ENCODE measurements around the gene IL6R.
"Not testable (repeated sequence)": the region's sequence is repeated elsewhere in the genome, so short reads cannot be mapped to it uniquely, and the experiment has no call there.

Gene IL6R

DNA sequence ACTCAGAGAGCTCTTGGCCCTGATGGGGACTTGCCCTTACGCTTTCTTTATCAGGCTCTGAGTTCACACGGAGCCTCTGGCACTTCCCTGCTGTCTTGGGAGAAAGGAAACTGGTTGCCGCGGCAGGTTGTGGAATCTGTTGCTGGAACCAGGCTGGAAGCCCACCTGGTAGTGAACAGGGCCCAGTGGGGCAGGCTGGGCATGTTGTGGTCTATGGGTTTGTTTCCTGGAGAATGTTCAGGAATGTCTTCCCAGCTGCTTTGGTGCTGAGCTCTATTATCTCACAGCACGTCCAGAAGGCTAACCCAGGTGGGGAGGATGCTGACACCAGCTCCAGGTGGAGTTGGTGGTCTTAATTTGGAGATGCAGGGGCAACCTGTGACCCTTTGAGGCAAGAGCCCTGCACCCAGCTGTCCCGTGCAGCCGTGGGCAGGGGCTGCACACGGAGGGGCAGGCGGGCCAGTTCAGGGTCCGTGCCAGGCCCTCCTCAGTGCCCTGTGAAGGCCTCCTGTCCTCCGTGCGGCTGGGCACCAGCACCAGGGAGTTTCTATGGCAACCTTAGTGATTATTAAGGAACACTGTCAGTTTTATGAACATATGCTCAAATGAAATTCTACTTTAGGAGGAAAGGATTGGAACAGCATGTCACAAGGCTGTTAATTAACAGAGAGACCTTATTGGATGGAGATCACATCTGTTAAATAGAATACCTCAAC, 63.5 kb downstream of the IL6R start:
- Mint-ChIP-seq H3K4me1 (peaks cover 51% of the 10 kb centered on the region), H3K27ac (no peak overlapping the region), H3K36me3 (peaks cover 4% of the 10 kb centered on the region), H3K9me3 (no peaks in the 10 kb centered on the region), H3K4me3 (no peak overlapping the region)
- ATAC-seq (no peak), DNase-seq (ENCODE audit: low spot score in 2 of 2) (no peak)

DNA sequence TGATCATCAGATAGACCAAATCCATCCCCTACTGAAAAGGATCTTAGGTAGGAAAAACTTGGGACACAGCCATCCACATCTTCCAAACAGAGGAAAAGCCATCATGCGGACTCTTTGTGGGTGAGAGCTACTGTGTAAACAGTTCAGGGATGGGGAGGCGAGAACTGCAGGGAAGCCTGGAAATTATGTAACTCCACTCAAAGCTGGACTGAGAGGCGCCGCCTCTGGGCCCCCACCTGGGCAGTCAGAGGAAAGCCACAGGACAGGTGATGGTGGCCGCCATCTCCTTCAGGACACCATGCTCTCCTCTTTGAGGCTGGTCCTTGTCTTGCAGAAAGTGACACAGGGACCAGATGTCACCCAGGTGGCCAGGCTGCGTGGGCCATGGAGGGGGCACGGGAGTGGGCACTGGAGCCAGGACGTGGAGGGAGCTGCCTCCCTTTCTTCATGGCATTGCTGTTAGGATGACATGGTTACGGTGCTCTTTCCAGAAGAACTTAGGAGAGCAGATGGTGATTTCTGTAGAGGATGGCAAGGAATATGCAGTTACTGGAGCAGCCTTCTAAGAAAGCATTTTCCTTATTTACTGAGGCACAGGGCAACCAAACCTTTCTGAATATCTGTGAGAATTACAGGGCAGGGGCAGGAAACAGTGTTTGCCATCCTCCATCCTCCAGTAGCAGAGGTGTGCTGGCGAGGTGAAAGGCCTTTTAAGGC, 64.9 kb downstream of the IL6R start:
- no peak for ATAC-seq
- H3K4me1 Mint-ChIP-seq, result peaks cover 39% of the 10 kb centered on the region
- H3K9me3 Mint-ChIP-seq, result no peaks in the 10 kb centered on the region
- no peak overlapping the region for H3K4me3 Mint-ChIP-seq
- no peaks in the 10 kb centered on the region for H3K36me3 Mint-ChIP-seq
- no peak for DNase-seq (ENCODE audit: low spot score in 2 of 2)
- no peak overlapping the region for H3K27ac Mint-ChIP-seq

DNA sequence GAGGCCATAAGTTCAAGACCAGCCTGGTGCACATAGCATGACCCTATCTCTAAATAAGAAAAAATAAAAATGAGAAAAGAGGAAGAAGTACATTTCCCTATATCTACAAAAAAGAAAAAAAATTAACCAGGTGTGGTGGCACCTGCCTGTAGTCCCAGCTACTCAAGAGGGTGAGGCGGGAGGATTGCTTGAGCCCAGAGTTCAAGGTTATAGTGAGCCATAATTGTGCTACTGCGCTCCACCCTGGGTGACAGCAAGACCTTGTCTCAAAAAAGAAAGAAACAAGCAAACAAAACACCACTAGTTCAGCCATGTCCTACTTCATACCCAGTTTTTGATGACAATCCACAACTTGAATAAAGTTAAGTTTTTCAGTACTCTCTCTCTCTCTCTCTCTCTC, 66.2 kb downstream of the IL6R start:
- no peak for DNase-seq (ENCODE audit: low spot score in 2 of 2)
- no peak for ATAC-seq
- no peaks in the 10 kb centered on the region for H3K9me3 Mint-ChIP-seq
- H3K27ac Mint-ChIP-seq, result no peak overlapping the region
- no peak overlapping the region for H3K4me3 Mint-ChIP-seq
- H3K4me1 Mint-ChIP-seq, result peaks cover 28% of the 10 kb centered on the region
- no peaks in the 10 kb centered on the region for H3K36me3 Mint-ChIP-seq

DNA sequence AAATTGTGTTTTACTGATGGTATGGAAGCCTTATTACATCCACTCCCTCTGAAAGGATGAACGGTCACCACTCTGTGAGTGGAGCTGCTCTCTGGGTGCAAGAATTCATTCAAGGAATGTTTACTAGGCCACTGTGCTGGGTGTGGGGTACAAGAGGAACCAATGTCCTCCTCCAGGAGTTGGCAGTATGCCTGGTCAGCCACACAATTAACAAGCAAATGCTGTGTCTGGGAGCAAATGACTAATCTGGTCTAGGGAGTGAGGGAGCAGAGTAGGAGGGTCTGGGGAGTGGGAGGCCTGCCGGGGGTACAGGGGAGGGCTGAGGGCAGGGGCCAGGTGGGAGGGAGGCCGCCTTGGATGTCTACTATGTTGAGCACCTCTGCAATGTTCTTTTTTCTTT, 69.7 kb downstream of the IL6R start:
- ATAC-seq, result no peak
- H3K36me3 Mint-ChIP-seq, result no peaks in the 10 kb centered on the region
- DNase-seq (ENCODE audit: low spot score in 2 of 2), result no peak
- H3K9me3 Mint-ChIP-seq, result no peaks in the 10 kb centered on the region
- no peak overlapping the region for H3K4me3 Mint-ChIP-seq
- no peak overlapping the region for H3K27ac Mint-ChIP-seq
- no peaks in the 10 kb centered on the region for H3K4me1 Mint-ChIP-seq

DNA sequence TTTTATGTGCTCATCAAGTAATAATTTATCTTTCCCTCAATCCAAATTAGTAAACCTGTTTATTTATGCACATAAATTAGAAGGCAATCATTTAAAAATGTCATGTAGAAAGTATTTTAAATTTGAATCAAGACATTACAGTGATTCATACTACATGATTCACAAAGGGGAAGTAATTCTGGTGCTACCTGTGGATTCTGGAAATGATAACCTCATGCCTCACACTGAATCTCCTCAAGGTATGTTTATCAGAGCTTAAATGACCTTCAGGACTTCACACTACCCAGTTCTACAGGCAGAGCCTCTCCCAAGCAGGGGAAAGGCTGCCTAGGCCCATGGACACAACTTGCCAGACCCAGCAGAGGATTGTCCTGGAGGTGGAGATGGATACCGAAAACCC, 71.6 kb downstream of the IL6R start:
- Mint-ChIP-seq H3K4me1 (no peaks in the 10 kb centered on the region), H3K9me3 (no peaks in the 10 kb centered on the region), H3K36me3 (no peaks in the 10 kb centered on the region), H3K4me3 (no peak overlapping the region), H3K27ac (no peak overlapping the region)
- peak; percentile 40 for ATAC-seq
- no peak for DNase-seq (ENCODE audit: low spot score in 2 of 2)

GRCh38 chr1:154478013-154478412, 72.9 kb downstream of the IL6R start:
- DNase-seq (ENCODE audit: low spot score in 2 of 2) (no peak), ATAC-seq (no peak)
- no peak overlapping the region for H3K27ac Mint-ChIP-seq
- H3K9me3 Mint-ChIP-seq, result no peaks in the 10 kb centered on the region
- H3K4me3 Mint-ChIP-seq, result no peak overlapping the region
- H3K36me3 Mint-ChIP-seq, result no peaks in the 10 kb centered on the region
- H3K4me1 Mint-ChIP-seq, result no peaks in the 10 kb centered on the region

GRCh38 chr1:154478639-154479038, 73.5 kb downstream of the IL6R start:
- Mint-ChIP-seq H3K36me3 (no peaks in the 10 kb centered on the region), H3K4me3 (no peak overlapping the region), H3K4me1 (no peaks in the 10 kb centered on the region), H3K9me3 (no peaks in the 10 kb centered on the region), H3K27ac (no peak overlapping the region)
- ATAC-seq (no peak), DNase-seq (ENCODE audit: low spot score in 2 of 2) (no peak)

- H3K4me1 Mint-ChIP-seq, result no peaks in the 10 kb centered on the region
- H3K36me3 Mint-ChIP-seq, result no peaks in the 10 kb centered on the region
- H3K27ac Mint-ChIP-seq, result no peak overlapping the region
- DNase-seq (ENCODE audit: low spot score in 2 of 2), result peak; percentile 59 to 83
- H3K9me3 Mint-ChIP-seq, result no peaks in the 10 kb centered on the region
- no peak overlapping the region for H3K4me3 Mint-ChIP-seq
- ATAC-seq, result peak; percentile 89
Measured at GRCh38 chr1:154479764-154480421, 74.8 kb downstream of the IL6R start.

- DNase-seq (ENCODE audit: low spot score in 2 of 2) (no peak), ATAC-seq (no peak)
- H3K36me3 Mint-ChIP-seq, result no peaks in the 10 kb centered on the region
- no peaks in the 10 kb centered on the region for H3K9me3 Mint-ChIP-seq
- no peak overlapping the region for H3K4me3 Mint-ChIP-seq
- no peaks in the 10 kb centered on the region for H3K4me1 Mint-ChIP-seq
- no peak overlapping the region for H3K27ac Mint-ChIP-seq
Measured at GRCh38 chr1:154481053-154481452, 75.9 kb downstream of the IL6R start.

DNA sequence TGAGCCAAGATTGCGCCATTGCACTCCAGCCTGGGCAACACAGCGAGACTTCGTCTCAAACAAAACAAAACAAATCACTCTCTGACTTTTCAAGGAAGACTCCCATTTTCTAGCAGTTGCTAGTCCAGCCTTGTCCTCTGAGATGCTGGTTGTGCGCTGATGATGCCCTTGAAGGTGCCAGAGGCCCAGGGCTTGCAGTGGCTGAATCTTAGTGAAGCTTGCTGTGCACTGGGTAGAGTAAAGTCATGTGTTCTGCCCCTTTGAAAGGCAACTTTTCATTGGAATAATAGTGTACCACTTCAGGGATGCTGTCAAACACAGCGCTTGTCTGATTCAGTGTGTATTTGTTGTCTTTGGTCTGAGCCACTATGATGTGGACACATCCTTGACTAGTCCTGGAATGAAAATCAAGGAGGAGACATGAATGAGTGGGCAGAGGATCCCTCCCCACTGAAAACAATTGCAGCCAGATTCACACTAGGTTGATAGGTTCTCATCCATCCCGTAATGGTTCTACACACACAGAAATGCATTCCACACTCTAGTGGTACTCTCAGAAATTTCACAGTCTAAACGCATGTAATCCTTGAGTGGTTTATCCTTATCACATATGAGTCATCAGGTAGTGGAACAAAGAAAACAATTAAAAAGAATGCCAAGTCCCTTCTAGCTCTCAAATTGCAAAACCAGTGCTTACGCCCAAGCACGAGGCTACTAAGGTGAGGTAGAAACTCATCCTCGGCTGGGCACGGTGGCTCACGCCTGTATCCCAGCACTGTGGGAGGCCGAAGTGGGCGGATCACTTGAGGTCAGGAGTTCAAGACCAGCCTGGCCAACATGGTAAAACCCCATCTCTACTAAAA, 79.0 kb downstream of the IL6R start:
- H3K9me3 Mint-ChIP-seq, result no peaks in the 10 kb centered on the region
- no peak overlapping the region for H3K4me3 Mint-ChIP-seq
- DNase-seq (ENCODE audit: low spot score in 2 of 2), result no peak
- no peak overlapping the region for H3K27ac Mint-ChIP-seq
- H3K4me1 Mint-ChIP-seq, result no peaks in the 10 kb centered on the region
- ATAC-seq, result no peak
- H3K36me3 Mint-ChIP-seq, result no peaks in the 10 kb centered on the region

DNA sequence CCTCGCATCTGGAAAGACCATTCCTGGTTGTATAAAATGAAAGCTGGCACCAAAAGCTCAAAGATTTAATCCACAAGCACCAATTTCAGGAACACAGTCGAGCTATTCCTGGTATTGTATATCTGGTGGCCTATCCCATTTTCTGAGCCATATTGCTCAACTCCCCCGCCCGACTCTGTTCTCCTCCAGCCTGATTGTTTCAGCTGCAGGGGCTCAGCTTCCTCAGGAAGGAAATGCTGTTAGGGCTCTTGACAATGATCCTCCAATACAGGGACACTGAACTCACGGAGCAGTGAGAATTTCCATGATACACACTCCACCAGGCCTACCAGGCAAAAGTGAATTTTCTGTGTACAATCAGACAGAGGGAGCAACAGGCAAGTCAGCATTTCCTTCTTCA, 80.0 kb downstream of the IL6R start:
- H3K4me1 Mint-ChIP-seq, result no peaks in the 10 kb centered on the region
- H3K27ac Mint-ChIP-seq, result no peak overlapping the region
- no peak for DNase-seq (ENCODE audit: low spot score in 2 of 2)
- H3K4me3 Mint-ChIP-seq, result no peak overlapping the region
- H3K36me3 Mint-ChIP-seq, result no peaks in the 10 kb centered on the region
- ATAC-seq, result no peak
- no peaks in the 10 kb centered on the region for H3K9me3 Mint-ChIP-seq

GRCh38 chr1:154485910-154486496, 80.9 kb downstream of the IL6R start:
- DNase-seq (ENCODE audit: low spot score in 2 of 2) (no peak), ATAC-seq (no peak)
- H3K9me3 Mint-ChIP-seq, result no peaks in the 10 kb centered on the region
- no peak overlapping the region for H3K27ac Mint-ChIP-seq
- H3K4me3 Mint-ChIP-seq, result no peak overlapping the region
- no peaks in the 10 kb centered on the region for H3K4me1 Mint-ChIP-seq
- H3K36me3 Mint-ChIP-seq, result no peaks in the 10 kb centered on the region

DNA sequence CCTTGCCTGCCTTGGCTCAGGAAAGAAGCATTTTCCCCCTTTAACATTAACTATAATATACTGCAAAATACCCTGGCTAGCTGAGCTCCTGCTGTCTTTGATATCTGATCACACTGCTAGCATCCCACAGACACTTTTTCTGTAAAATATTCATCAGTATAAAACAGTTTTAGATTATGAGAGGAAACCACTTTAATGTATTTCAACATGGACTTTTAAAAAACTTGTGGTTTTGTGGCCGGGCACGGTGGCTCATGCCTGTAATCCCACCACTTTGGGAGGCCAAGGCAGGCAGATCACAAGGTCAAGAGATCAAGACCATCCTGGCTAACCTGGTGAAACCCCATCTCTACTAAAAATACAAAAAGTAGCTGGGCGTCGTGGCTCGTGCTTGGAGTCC, 81.6 kb downstream of the IL6R start:
- H3K4me3 Mint-ChIP-seq; H3K36me3 Mint-ChIP-seq; DNase-seq (ENCODE audit: low spot score in 2 of 2); ATAC-seq; H3K9me3 Mint-ChIP-seq; H3K4me1 Mint-ChIP-seq; H3K27ac Mint-ChIP-seq: not testable (repeated sequence)

GRCh38 chr1:154488922-154489321, 83.8 kb downstream of the IL6R start:
- no peak overlapping the region for H3K4me3 Mint-ChIP-seq
- no peak overlapping the region for H3K27ac Mint-ChIP-seq
- ATAC-seq, result no peak
- H3K4me1 Mint-ChIP-seq, result peaks cover 19% of the 10 kb centered on the region
- no peak for DNase-seq (ENCODE audit: low spot score in 2 of 2)
- no peaks in the 10 kb centered on the region for H3K9me3 Mint-ChIP-seq
- H3K36me3 Mint-ChIP-seq, result no peaks in the 10 kb centered on the region

GRCh38 chr1:154489695-154490274, 84.6 kb downstream of the IL6R start:
- Mint-ChIP-seq H3K27ac (no peak overlapping the region), H3K9me3 (no peaks in the 10 kb centered on the region), H3K4me1 (peaks cover 19% of the 10 kb centered on the region), H3K36me3 (no peaks in the 10 kb centered on the region), H3K4me3 (no peak overlapping the region)
- no peak for DNase-seq (ENCODE audit: low spot score in 2 of 2)
- ATAC-seq, result no peak
